Smooth muscle cell (in vitro differentiated cells): Measurements from ENCODE around the gene CEBPE. TPM values are rescaled to one million over a fixed set of nuclear protein-coding genes. Genes with fewer than 3 reads are reported as not detected.

Experiments
- DNase-seq: peaks from one replicate; lab custom pipeline; 2025; ENCODE audit not compliant: unreplicated experiment; lab: John Stamatoyannopoulos, UW
- H2AFZ ChIP-seq: fragments of 200-600 bp; sonication (generic); 2 replicates; pipeline ENCODE4 v1.6.0; 2016; ENCODE audit warnings: antibody characterized with exemption, low read depth, mild to moderate bottlenecking
- H3F3A ChIP-seq: fragments of 200-600 bp; sonication (generic); 2 replicates; pipeline ENCODE4 v1.6.0; 2017; ENCODE audit warnings: antibody characterized with exemption, low read depth
- H3K27ac ChIP-seq: fragments of 200-600 bp; sonication (generic); 2 replicates; pipeline ENCODE4 v1.5.1; 2016; ENCODE audit warnings: low read depth, mild to moderate bottlenecking
- H3K27me3 ChIP-seq: fragments of 200-600 bp; sonication (generic); 2 replicates; pipeline ENCODE4 v1.6.1; 2016; ENCODE audit warnings: low read depth, mild to moderate bottlenecking
- H3K36me3 ChIP-seq: fragments of 200-600 bp; sonication (generic); 2 replicates; pipeline ENCODE4 v1.5.1; 2016; ENCODE audit warnings: low read depth
- H3K4me1 ChIP-seq: fragments of 200-600 bp; sonication (generic); 2 replicates; pipeline ENCODE4 v1.5.1; 2016; ENCODE audit warnings: low read depth
- H3K4me2 ChIP-seq: fragments of 200-600 bp; sonication (generic); 2 replicates; pipeline ENCODE4 v1.6.0; 2016; ENCODE audit warnings: mild to moderate bottlenecking
- H3K4me3 ChIP-seq: fragments of 200-600 bp; sonication (generic); 2 replicates; pipeline ENCODE4 v1.5.1; 2016; ENCODE audit warnings: mild to moderate bottlenecking
- H3K79me2 ChIP-seq: fragments of 200-600 bp; sonication (generic); 2 replicates; pipeline ENCODE4 v1.6.0; 2016; ENCODE audit warnings: low read depth, mild to moderate bottlenecking
- H3K9ac ChIP-seq: fragments of 200-600 bp; sonication (generic); 2 replicates; pipeline ENCODE4 v1.6.0; 2016; ENCODE audit warnings: low read depth
- H3K9me3 ChIP-seq: fragments of 200-600 bp; sonication (generic); replicated peaks from 2 replicates; pipeline ENCODE4 v1.5.1; 2016; ENCODE audit warnings: low read depth
- H4K20me1 ChIP-seq: fragments of 200-600 bp; sonication (generic); 2 replicates; pipeline ENCODE4 v1.6.0; 2016; ENCODE audit warnings: low read depth
- WGBS: methylation state at CpG from one replicate; pipeline ENCODE4 v1.1.7; 2016; ENCODE audit warnings: low lambda C conversion rate; 5-methylcytosine and 5-hydroxymethylcytosine counted together
- polyA plus RNA-seq: library from polyadenylated mRNA; unstranded; fragments of >200 nt; fragmentation: Nextera tagmentation; extraction: Ambion mirVana; gene quantifications from 2 replicates; pipeline ENCODE4 v1.2.1, GENCODE V29; 2016
- total RNA-seq: library from RNA; depleted of rRNA; stranded (reverse); fragments of >200 nt; gene quantifications from 2 replicates; pipeline ENCODE4 v1.2.3, GENCODE V29; 2014
- TF ChIP-seq, protein P1 (sequence below): fragments of 200-600 bp; sonication (generic); IDR thresholded peaks from 2 replicates; pipeline ENCODE4 v1.5.1; 2017; ENCODE audit warnings: borderline replicate concordance, mild to moderate bottlenecking, antibody characterized with exemption; ENCODE audit not compliant: insufficient read depth, poor library complexity, severe bottlenecking

The CEBPE gene
- total and polyA plus RNA-seq, 2 experiments from 2014 or later, result not detected

DNA sequence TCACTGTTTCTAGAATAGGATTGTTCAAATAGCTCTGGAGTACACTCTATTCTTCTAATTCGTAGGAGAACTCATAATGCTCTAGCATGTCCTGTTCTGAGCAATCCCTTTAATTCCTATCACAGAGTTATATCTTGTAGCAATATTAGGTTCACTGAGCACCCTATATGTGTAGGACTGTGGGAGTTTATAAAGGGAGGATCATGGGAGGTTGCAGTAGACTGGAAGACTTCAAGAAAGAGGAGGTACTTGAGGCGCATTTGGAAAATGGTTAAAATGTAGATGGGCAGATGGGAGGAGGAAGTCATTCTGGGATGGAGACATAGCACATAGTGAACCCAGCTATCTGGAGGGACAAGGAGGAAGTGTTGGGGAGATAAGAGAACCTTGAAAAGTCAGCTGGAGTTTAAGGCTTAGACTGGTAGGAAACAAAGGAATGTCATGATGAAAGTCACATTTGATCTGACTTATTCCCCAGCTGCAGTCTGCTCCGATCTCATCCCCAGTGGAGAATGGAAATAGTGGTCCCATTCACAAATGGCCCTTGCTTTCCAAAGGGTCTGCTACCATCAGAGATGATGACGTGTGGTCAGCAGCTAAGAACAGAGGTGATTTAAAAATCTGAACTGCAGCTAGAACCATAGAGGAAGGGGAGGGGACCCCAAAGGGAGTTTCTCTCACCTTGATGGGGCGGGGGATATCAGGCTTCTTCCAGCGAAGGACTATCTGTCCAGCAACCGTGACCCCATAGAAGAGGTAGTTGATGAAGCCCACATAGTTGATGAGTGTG lies 10.1 kb upstream of the CEBPE start:
- Histone ChIP-seq H3K27ac (no peak overlapping the region), H3K27me3 (no peaks in the 10 kb centered on the region), H3K4me1 (no peaks in the 10 kb centered on the region), H3K4me2 (no peak overlapping the region), H3K79me2 (no peaks in the 10 kb centered on the region), H3K9me3 (no peaks in the 10 kb centered on the region), H2AFZ (no peak overlapping the region), H3K4me3 (no peak overlapping the region), H3K36me3 (no peaks in the 10 kb centered on the region), H4K20me1 (no peaks in the 10 kb centered on the region), H3F3A (no peaks in the 10 kb centered on the region), H3K9ac (no peak overlapping the region)
- WGBS, result 93% methylated on average over 7 of the region's 7 CpGs
- TF ChIP-seq, protein P1, sequence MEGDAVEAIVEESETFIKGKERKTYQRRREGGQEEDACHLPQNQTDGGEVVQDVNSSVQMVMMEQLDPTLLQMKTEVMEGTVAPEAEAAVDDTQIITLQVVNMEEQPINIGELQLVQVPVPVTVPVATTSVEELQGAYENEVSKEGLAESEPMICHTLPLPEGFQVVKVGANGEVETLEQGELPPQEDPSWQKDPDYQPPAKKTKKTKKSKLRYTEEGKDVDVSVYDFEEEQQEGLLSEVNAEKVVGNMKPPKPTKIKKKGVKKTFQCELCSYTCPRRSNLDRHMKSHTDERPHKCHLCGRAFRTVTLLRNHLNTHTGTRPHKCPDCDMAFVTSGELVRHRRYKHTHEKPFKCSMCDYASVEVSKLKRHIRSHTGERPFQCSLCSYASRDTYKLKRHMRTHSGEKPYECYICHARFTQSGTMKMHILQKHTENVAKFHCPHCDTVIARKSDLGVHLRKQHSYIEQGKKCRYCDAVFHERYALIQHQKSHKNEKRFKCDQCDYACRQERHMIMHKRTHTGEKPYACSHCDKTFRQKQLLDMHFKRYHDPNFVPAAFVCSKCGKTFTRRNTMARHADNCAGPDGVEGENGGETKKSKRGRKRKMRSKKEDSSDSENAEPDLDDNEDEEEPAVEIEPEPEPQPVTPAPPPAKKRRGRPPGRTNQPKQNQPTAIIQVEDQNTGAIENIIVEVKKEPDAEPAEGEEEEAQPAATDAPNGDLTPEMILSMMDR, result no peak
- no peak for DNase-seq

DNA sequence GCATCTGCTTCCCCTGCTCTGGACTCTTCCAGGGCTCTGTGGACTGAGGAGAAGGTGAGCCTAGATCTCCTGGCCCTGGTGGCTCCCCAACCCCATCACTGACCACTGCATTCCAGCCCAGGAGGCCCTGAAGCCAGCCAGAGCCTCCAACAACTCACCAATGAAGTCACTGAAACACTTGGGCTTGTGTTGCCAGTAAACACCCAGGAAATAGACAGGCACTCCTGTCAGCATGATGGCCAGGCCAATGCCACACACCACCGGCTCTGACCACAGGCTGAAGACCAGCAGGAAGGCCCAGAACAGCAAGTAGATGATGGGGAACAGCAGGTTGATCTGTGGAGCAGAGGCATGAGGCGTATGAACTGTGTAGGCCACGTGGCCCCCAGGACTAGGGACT lies 8.8 kb upstream of the CEBPE start:
- Histone ChIP-seq H3K9ac (no peak overlapping the region), H3K9me3 (no peaks in the 10 kb centered on the region), H3K27ac (no peak overlapping the region), H3K79me2 (no peaks in the 10 kb centered on the region), H4K20me1 (no peaks in the 10 kb centered on the region), H3K4me2 (no peak overlapping the region), H2AFZ (no peak overlapping the region), H3K27me3 (no peaks in the 10 kb centered on the region), H3K4me3 (no peak overlapping the region), H3K36me3 (no peaks in the 10 kb centered on the region), H3K4me1 (no peaks in the 10 kb centered on the region), H3F3A (no peaks in the 10 kb centered on the region)
- 87% methylated on average over 3 of the region's 3 CpGs for WGBS
- no peak for DNase-seq
- TF ChIP-seq, protein P1, result no peak

DNA sequence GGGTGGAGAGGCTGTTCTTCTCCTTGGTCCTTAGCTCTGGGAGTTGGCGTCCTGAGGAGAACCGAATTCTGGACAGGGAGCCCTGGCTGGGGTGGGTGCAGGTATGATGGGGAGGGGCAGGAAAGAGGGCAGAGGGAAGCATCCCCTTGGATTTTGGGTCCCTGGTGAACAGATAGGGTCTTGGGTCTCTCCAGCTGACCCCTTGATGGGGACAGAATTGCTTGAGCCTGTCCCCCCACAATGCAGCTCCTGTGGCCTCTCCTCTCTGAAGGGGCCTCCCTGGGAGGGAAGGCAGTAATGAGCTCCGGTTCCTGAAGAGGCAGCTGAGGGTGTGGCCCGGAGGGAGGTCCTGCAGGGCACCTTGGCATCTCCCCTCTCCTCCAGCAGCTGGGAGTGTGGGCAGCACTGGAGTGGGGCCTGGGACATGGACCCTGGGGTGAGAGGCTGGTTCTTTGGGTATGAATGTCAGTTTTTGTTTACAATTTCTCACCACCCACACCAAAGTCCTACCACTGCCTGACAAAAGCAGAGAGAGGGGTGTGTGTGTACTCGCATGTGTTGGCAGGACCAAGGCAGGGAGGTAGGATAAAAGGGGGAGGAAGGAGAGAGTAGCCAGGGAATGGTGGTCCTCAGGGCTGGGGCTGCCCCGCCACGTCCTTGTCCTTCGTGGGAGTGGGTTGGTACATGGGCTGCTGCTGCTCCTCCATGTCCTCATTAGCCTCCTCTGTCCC lies 7.7 kb upstream of the CEBPE start:
- WGBS, result 84% methylated on average over 8 of the region's 8 CpGs
- no peak overlapping the region for H3K9ac ChIP-seq
- TF ChIP-seq, protein P1, result no peak

More for the DNA sequence above, 7.7 kb upstream of the CEBPE start:
- Histone ChIP-seq H3K79me2 (no peaks in the 10 kb centered on the region), H2AFZ (no peak overlapping the region), H3K4me2 (no peak overlapping the region), H3K9me3 (no peaks in the 10 kb centered on the region), H3K4me3 (no peak overlapping the region), H3F3A (peaks cover 6% of the 10 kb centered on the region), H3K36me3 (no peaks in the 10 kb centered on the region), H3K4me1 (peaks cover 2% of the 10 kb centered on the region), H3K27me3 (no peaks in the 10 kb centered on the region), H3K27ac (no peak overlapping the region), H4K20me1 (no peaks in the 10 kb centered on the region)
- DNase-seq, result no peak
